CD4-positive, alpha-beta T cell treated with Interleukin-4 for 1 hour (primary cell): ENCODE measurements around the gene FAM53C.
A peak's percentile ranks its signal among the peaks of the same experiment; 100 is the strongest.
"Not testable (repeated sequence)": the region's sequence is repeated elsewhere in the genome, so short reads cannot be mapped to it uniquely, and the experiment has no call there.

Source experiments
- DNase-seq, 2 donors: peaks; one replicate each; pipeline ENCODE4 v3.0.0-alpha.2; 2020 to 2022

FAM53C gene

GRCh38 chr5:138351517-138351916, 13.5 kb downstream of the FAM53C start:
- DNase-seq, result no peak

GRCh38 chr5:138352071-138352721, 14.1 kb downstream of the FAM53C start, which contains the start of gene KDM3B:
Gene KDM3B (plus strand): TSS chr5:138352685. CDS start chr5:138352796, 111 bp downstream.
- peak; percentile 92 to 95 for DNase-seq

- peak; percentile 74 to 77 for DNase-seq
Observed at GRCh38 chr5:138352722-138353559, 14.9 kb downstream of the FAM53C start.

- peak in 1 of 2 donors; percentile 48 for DNase-seq
Observed at GRCh38 chr5:138353560-138354080, 15.6 kb downstream of the FAM53C start.

- no peak for DNase-seq
Observed at GRCh38 chr5:138354387-138354786, 16.3 kb downstream of the FAM53C start.

GRCh38 chr5:138354926-138355378, 16.9 kb downstream of the FAM53C start:
- DNase-seq, result peak; percentile 65 to 82

GRCh38 chr5:138359621-138360020, 21.6 kb downstream of the FAM53C start:
- no peak for DNase-seq

GRCh38 chr5:138360941-138361452, 22.9 kb downstream of the FAM53C start:
- DNase-seq, result no peak

GRCh38 chr5:138364576-138364975, 26.5 kb downstream of the FAM53C start:
- DNase-seq, result no peak

- DNase-seq, result no peak
Observed at GRCh38 chr5:138366632-138367382, 28.7 kb downstream of the FAM53C start.

GRCh38 chr5:138369261-138369660, 31.2 kb downstream of the FAM53C start:
- no peak for DNase-seq

GRCh38 chr5:138369706-138370105, 31.6 kb downstream of the FAM53C start:
- no peak for DNase-seq

- no peak for DNase-seq
Observed at GRCh38 chr5:138370537-138370936, 32.5 kb downstream of the FAM53C start.

- DNase-seq, result no peak
Observed at GRCh38 chr5:138371454-138371853, 33.4 kb downstream of the FAM53C start.

GRCh38 chr5:138372225-138372624, 34.2 kb downstream of the FAM53C start:
- DNase-seq, result no peak

- no peak for DNase-seq
Observed at GRCh38 chr5:138372653-138373052, 34.6 kb downstream of the FAM53C start.

GRCh38 chr5:138382347-138382746, 44.3 kb downstream of the FAM53C start:
- DNase-seq, result no peak

GRCh38 chr5:138385660-138386059, 47.6 kb downstream of the FAM53C start:
- DNase-seq, result no peak

- DNase-seq, result no peak
Observed at GRCh38 chr5:138386290-138386689, 48.2 kb downstream of the FAM53C start.

GRCh38 chr5:138389332-138389731, 51.3 kb downstream of the FAM53C start:
- no peak for DNase-seq

GRCh38 chr5:138389911-138390310, 51.8 kb downstream of the FAM53C start:
- DNase-seq, result not testable (repeated sequence)

GRCh38 chr5:138391859-138392386, 53.9 kb downstream of the FAM53C start:
- no peak for DNase-seq
